NCI-H128 (cell line): Measurements from ENCODE around the gene ABHD15.
"Not testable (repeated sequence)": the region's sequence is repeated elsewhere in the genome, so short reads cannot be mapped to it uniquely, and the experiment has no call there.

Source experiments
- DNase-seq: peaks from one replicate; lab custom pipeline; 2025; ENCODE audit not compliant: unreplicated experiment; lab: John Stamatoyannopoulos, UW

Gene ABHD15

DNA sequence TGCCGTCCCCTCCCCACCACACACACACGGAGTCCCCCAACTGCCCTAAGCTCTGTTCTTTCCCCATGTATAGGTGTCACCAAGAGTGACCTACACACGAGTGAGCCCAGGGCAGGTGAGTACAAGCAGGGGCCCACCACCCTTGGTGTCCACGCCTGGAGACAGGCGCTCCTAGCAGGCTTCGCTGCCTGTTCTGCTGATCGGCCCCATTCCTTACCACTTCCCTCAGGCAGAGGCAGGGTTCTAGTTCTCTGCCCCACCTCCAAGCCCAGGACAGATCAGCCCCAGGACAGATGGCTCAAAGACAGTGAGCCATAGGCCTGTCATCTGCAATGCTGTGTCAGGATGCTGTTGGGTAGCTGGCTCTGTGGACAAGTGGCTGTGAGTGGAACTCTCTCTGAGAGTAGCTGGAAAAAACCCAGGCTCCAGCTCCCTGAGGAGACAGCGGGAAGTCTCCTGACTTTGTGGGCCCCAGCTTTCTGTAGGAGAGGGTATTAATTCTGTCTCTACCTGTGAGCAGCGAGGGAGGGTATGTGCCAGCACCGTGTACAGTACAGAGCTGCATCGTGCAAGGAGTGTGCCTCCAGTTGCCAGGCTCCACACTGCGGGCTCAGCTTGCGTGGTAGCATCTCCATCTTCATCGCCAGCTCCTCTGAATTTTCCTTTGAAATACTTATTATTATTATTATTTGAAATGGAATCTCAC is 2.6 kb upstream of the ABHD15 start:
- DNase-seq: no peak

DNA sequence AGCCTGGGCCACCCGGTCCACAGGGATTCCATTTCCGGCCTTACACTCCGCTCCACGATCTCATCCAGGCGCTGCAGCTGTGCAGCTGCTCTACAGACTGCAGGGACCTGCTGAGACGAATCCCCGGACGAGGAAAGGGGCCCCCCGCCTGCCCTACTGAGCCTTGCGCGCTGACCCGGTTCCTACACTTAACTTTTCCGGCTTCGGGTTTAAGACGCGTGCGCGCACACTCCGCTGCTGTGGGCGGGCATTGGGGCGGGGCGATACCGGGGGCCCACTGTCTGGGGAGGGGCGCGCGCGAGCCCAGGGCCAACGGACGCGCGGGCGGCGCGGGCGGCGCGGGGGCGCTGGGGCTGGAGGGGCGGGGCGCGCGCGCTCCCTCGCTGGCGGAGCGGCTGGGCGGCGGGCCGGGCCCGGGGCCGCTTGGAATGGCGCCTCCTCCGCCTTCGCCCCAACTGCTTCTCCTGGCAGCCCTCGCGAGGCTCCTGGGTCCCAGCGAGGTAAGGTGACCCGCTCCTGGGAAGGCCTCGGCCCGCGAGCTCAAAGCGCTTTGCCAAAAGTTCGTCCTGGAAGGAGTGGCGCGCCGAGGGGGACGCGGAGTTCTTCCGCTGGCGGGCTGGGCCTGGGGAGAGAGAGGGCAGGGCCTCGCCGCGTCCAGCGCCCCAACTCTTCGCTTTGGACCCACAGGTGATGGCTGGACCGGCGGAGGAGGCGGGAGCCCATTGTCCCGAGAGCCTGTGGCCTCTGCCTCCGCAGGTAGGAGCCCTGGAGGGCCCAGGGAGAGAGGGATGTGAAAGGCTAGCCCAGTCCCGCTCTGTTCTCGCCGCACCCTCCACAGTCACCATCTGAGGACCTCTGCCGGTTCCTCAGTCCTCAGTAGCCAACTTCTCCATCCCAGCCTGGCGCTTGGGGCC is 1.8 kb upstream of the ABHD15 start, which contains the start of gene TP53I13:
Gene TP53I13, plus strand, starts transcription at position 371 of the 914 bp plus-strand sequence. Its CDS starts 58 bp downstream, at position 429.
- peak; percentile 44 for DNase-seq

DNA sequence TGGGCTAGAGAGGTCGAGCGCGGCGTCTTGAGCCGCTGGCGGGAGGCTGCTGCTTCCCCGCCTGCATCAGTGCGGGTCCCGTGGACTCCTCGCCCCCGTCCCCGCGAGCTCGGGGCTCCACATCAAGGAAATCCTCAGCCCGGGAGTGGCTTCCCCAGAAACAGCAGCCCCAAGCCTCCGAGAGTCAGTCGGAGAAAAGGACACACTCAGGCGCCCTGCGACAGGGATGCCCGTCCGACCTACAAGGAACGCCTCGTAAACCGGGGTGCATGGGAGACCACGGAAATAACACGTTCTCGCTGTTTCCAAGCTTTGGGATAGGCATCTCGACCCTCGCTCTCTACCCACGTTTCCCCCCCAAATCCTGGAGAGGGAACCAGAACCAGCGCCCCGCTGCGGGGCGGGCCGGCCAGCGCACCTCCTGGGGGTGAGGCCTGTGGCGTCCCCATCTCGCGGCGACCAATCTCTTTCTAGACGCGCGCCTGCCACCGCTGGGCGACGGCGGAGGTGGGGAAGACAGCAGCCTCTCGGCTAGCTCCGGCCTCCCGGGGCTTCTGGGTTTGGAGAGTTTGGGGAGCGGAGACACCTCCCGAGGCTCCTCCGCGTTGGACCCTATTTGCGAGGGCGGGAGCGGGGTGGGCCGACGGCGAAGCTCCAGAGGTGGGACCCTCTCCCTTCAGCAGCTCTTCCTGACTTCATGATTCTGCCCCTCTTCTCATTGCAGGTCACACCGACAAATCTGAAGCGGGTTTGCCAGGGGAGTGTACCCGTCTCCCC is 905 bp upstream of the ABHD15 start:
- no peak for DNase-seq

DNA sequence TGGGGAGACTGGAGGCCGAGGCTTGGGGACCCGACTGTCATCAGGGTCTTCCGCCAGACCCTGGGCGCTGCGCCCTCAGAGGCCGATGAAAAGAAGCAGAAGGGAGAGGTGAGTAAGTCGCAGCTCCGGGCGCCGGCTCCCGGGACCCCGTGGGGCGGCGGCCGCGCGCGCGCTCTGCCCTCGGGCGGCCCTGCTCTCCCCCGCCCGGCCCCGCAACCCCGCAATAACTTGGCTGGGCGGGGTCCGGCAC is 392 bp upstream of the ABHD15 start:
- no peak for DNase-seq

DNA sequence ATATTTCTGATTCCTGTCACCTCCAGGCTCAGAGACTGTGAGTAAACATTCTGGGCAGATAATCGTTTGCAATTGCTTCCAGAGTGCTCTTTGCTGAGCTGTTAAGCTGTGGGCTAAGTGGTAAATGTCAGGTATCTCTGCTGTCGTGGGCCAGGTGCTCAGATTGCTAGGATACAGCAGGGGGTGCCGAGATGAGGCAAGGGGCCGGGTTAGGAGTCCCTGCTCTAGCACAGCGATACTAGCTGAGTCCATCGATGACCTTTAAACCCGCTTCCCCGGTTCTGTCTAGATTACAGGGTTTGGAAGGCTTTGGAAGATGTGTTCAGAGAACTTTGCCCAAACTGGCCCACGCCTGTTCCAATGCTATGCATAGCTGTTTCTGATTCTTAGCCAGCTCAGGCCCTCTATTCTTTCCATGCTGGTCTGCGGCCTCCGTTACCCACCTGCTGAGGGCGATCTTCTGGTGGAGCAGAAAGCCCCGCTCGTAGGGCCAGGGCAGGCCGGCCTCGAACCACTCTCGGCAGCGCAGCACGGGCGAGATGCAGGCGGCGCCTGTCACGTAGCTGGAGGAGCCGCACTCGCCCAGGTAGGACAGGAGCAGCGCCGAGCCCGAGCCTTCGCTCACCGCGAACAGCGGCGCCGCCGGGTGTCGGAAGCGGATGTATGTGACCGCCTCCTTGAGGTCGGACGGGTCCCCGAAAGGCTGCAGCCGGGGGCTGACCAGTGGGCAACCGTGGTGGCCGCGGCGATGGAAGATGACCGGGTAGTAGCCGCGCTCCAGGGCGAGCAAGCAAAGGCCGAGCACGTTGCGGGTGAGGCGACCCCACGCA is 979 bp downstream of the ABHD15 start:
- peak; percentile 33 for DNase-seq

DNA sequence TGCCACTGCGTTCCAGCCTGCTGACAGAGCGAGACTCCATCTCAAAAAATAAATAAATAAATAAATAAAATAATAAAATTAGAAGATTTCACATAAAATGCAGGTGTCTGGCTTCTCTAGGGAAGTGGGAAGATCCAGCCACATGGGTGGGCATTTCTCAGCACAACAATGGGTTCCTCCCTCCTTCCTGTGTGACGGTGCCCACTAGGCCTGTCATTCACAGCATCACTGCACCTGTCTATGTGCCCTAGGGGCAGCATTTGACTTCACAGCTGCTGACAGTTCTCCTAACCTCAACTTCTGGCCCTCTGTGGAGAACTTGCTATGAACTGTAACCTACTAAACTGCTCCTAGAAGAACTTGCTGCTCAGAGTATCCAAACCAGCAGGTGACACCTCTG is 3.0 kb downstream of the ABHD15 start:
- DNase-seq: no peak

DNA sequence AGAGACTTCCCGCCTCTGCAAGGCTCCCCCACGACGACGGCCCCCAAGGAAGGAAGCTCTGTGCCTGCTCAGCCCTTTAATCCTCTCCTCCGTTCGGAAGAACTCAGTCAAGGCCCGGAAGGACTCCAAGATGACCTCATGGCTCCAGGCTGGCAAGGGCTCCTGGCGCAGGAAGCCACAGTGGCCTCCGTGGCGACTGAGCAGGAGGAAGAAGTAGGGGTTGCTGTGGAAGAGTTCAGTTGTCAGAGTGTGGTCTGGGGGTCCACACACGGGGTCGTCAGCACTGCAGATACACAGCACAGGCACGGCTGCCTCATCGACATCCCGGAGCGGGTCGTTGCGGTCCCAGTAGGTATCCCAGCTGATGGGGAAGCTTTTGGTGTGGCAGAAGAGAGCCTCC is 4.2 kb downstream of the ABHD15 start:
- DNase-seq: no peak

DNA sequence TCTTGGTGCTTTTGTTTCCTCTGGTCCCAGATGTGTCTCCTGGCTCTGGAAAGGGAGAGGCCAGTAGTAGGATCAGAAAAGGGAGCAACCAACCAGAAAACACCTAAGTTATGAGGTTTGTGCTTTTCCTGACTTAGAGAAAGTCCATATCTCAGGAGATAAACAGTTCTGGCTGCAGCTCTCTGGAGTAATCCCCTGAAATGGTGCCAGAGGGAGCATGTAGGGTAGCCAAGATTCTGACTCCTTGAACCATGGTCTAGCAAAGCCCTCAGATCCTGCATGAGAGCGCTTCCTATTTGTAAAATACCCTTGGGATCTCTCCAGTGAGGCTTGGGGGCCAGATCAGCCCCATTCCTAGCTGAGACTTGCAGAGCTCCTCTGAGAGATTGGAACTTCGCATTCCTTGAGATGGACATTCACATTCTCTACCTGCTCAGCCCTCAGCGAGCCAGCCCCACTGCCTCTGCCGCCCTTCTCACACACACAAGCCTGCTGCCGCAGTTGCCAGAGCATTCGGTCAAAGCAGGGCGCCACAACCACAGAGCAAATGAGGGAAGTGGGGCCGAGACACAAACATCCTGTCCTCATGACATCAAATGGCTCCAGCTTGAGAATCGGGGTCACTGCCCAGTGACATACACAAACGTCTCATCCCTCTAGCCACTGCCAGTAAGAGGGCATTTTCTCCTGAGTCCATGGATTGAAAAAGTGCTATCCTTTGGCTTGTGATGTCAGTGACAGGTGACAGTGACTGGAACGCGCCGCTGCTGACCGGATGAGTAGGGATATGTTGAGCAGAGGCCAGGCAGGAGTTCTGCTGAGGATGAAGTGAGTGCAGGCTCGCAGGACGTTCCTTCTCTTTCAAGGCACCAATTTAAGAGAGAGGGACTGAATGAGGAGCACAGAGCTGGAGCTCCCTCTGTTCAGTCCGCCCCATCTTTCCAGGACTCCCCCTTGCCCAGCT is 5.0 kb downstream of the ABHD15 start:
- DNase-seq: no peak

DNA sequence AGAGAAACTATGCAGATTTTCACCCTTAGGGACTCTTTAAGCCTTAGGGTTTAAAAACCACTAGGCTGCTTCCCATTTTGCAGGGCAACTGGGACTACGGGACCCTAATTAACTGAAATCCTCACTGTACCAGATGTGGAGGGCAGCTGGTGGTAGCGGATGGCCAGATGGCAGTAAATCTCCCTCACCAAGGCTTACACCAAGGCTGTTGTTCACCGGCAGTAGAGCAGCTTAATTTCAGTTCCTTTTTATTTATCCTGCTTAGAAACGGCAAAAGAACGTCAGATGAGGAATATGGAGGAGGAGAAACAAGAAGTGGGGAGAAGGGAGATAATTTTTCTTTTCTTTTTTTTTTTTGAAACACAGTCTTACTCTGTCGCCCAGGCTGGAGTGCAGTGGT is 6.5 kb downstream of the ABHD15 start:
- DNase-seq: no peak

DNA sequence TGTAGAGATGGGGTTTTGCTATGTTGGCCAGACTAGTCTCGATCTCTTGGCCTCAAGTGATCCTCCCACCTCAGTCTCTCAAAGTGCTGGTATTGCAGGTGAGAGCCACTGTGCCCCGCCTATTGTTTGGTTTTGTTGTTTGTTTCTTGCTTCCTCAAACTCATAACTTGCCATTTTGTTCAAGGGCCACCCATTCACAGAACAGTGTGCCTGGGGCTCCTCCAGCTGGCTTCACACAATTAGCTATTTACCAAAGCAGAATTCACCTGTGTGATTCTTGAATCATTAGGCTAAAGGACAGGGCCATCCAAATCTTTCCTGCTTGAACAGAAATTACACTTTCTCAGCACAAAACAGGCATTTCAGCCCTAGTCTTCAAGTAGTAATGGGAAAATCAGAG is 7.2 kb downstream of the ABHD15 start:
- no peak for DNase-seq

DNA sequence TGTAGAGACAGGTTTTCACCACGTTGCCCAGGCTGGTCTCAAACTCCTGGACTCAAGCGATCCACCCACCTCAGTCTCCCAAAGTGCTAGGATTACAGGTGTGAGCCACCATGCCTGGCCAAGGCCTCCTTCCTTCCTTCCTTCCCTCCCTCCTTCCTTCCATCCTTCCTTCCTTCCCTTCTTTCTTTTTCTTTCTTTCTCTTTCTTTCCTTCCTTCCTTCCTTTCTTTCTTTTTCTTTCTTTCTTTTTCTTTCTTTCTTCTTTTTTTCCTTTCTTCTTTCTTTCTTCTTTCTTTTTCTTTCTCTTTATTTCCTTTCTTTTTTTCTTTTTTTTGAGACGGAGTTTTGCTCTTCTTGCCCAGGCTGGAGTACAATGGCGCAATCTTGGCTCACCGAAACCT is 8.7 kb downstream of the ABHD15 start:
- not testable (repeated sequence) for DNase-seq

DNA sequence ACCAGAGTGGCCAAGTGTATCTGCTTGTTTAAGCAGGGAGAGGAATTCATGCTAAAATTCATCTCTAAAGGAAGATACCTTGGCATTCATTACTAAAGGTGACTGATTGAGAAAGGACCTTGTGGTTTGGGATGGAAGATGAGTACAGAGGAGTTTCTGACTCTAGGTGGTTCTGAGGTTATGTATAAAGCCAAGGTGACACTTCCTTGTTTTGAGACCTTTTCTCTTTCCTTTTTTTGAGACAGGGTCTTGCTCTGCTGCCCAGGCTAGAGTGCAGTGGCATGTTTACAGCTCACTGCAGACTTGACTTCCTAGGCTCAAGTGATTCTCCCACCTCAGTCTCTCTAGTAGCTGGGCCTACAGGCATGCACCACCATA is 9.1 kb downstream of the ABHD15 start:
- DNase-seq: no peak

DNA sequence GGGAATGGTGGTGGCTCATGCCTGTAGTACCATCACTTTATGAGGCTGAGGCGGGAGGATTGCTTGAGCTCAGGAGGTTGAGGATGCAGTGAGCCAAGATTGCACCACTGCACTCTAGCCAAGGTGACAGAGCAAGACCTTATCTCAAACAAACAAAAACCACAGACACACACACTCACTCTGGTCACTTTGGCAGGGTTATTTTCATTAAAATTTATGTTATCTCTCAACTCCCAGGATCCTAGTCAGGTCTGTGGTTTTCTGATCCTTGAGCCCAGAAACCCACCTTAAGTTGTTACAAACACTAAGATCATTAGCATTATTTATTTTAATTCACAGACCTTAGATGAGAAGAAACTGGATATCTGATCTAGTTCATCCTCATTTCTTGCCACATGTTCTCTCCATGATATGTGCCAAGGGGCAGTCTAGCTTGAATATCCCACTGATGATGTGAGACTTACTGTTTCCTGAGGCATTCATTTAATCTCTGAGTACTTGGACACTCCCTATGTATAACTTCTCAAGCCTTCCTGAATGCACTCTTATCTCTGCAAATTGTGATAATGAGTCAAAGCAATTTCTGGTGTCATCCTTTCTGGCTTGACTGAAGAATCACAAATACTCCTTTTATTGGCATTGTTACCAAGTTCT is 9.6 kb downstream of the ABHD15 start:
- no peak for DNase-seq

DNA sequence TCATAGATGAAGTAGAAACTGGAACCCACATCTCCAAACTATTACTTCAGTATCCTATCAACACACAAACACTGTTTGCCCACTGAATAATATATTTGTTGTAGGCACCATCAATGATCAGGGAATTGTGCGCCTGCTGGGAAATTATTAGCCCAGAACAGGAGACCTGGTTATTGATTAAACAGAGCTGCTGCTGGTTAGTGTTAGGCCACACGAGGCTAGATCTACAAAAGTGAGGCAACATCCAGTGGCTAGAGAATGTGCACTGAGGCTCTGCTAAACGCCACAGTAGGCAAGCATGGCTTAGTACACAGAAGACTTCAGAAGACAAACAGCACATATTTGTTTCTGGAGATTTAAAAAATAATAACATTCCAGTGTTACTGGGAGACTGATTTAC is 11.0 kb downstream of the ABHD15 start:
- DNase-seq: no peak

DNA sequence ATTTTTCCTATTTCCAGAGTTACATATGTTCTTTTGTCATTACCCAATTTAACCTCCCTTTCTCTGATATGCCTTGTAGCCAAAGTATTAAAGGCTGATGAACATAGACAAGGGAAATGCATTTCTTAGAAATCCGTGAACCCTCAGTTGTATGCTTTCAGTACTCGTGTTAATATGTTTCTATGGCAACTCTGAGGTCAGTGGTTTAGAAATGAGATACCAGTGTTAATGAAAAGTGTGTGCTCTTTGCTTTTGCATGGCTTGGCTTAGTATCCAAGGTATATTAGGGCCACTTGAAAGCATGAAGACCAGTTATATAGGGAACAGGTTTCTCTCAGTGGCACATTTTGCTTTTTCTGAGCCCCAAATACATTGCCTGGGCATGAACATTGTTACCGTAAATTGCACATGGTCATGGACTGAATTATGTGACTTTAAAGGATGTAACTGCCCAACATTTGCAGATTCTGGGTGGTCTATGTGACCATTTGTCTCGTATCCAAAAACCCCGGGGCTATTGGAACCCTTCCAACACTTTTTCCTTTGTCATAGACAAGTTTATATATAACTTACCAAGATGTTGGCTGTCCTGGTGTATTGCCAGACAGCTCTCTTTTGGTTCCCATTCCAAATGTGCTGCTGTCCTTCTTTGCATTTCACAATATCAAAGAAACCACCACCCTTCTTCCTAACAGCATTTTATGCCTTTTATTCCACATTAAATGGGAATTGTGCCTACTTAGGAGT is 17.5 kb downstream of the ABHD15 start:
- no peak for DNase-seq

DNA sequence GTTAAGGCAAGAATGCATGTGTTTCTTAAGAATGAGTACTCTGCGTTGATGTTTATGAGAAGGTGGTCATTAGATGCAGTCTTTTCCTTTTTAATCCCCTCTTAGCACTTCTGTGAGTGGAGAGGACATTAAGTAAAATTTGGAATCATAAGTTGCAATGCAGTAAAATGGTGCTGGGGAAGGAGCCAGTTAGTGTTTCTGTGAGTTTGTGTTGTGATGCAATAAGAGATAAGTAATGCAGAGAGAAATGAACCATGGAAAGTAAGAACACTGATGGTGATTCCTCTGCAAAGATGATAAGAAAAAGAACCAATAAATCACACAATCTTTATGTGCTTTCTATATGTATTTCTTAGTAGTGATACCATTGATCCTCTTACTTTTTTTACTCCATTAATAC is 20.0 kb downstream of the ABHD15 start:
- no peak for DNase-seq

DNA sequence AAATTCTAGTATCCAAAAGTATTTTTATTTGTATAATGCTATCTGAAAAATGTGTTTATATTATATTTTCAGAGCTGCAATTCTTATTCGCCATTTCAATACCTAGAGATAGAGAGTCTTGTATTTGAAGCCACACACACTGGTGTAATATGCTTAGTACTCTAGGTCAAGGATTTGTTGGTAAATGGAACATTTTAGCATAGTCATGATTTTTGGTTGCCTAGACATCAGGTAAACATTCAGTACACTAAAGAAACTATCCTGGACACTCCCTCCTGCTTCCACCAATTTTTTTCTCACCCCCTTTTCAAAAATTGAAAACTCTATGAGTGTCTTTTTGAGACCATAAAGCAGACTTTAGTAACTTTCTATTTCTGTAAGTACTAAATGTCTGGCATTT is 20.8 kb downstream of the ABHD15 start:
- no peak for DNase-seq

DNA sequence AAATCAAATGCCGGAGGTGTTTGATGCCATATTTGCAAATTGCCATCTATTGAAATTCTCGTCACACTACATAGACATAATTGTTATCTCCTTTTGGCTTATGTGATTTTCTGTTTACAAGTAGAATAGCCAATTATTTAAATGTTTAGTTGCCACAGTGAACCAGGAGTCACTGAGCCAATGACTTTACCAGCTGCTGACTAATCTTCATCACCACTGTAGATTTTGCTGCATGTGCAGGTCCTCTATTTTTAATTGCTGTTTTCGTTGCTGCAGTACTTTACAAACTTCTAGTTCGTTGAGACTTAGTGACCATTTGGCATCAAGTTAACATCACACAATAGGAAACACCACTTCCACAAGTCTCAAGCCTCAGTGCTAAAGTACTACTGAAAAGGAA is 22.8 kb downstream of the ABHD15 start:
- no peak for DNase-seq

DNA sequence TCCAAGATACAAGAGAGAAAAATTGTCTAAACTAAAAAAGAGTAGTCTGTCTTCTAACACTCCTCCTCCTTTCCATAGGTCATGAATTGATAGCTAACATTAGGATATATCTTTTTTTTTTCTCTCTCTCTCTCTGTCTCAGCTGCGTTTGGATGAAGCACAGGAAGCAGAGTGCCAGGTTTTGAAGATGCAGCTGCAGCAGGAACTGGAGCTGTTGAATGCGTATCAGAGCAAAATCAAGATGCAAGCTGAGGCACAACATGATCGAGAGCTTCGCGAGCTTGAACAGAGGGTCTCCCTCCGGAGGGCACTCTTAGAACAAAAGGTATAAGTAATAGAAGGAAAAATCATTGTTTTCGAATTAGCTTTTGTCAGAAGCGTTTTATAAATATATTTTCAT is 32.9 kb downstream of the ABHD15 start:
- no peak for DNase-seq
